Psoas muscle (tissue), 8 donors: ENCODE measurements around the gene LRRC32. TPM values are rescaled to one million over a fixed set of nuclear protein-coding genes. Genes with fewer than 3 reads are reported as not detected.

Experiments
- ATAC-seq, 4 donors: fragments of 200-7000 bp; cut with Tn5 transposase; one replicate each; pipeline ENCODE4 v1.9.1; 2020; ENCODE audit warnings: moderate library complexity in 3 of 4, mild to moderate bottlenecking in 2 of 4
- DNase-seq, 2 donors: peaks; one replicate each; pipeline ENCODE4 v3.0.0-alpha.2; 2020
- H3K27ac ChIP-seq: fragments of 200-600 bp; one replicate; pipeline ENCODE4 v1.8.0; 2022
- H3K27me3 ChIP-seq, 3 donors: fragments of 200-600 bp in 1 of 3; one replicate each; pipeline versions ENCODE4 v1.6.1 to v1.8.0; 2013 to 2022; ENCODE audit warnings: low read length in 2 of 3, mild to moderate bottlenecking in 2 of 3, moderate library complexity in 1 of 3; ENCODE audit not compliant: insufficient read depth in 3 of 3
- H3K36me3 ChIP-seq, 2 donors: fragments of 200-600 bp in 1 of 2; one replicate each; pipeline versions ENCODE4 v1.6.1 to v1.8.0; 2013 to 2022; ENCODE audit warnings: low read depth in 1 of 2, mild to moderate bottlenecking in 1 of 2, moderate library complexity in 1 of 2; ENCODE audit not compliant: insufficient read depth in 1 of 2
- H3K4me1 ChIP-seq: fragments of 200-600 bp; one replicate; pipeline ENCODE4 v1.8.0; 2022
- H3K4me3 ChIP-seq: fragments of 200-600 bp; one replicate; pipeline ENCODE4 v1.8.0; 2022; ENCODE audit warnings: mild to moderate bottlenecking
- H3K9me3 ChIP-seq: fragments of 200-600 bp; one replicate; pipeline ENCODE4 v1.8.0; 2022
- WGBS, 3 donors: extraction: QIAGEN DNeasy Blood & Tissue Kit; methylation state at CpG; one replicate each; pipeline versions ENCODE4 v1.1.6 to v1.1.7; 2013; 5-methylcytosine and 5-hydroxymethylcytosine counted together
- intact Hi-C, 2 donors: fragments of 100-400 bp; cut with DNase I; formaldehyde crosslinking; loops; one replicate each; pipeline versions ENCODE4 v1.11.0 to v1.14.2; 2022
- polyA plus RNA-seq, 3 donors: library from polyadenylated mRNA; stranded (reverse); fragments of 200-250 nt; gene quantifications; one replicate each; pipeline ENCODE4 v1.2.3, GENCODE V29; 2013
- total RNA-seq, 4 donors: library from RNA; stranded (reverse); fragmentation: NEBNext Ultra II Directional in 2 of 4; extraction: Animal tissue kit (Norgen Biotek cat#: 25700) in 2 of 4; gene quantifications; one replicate each; pipeline versions ENCODE4 v1.2.1 to v1.2.4, GENCODE V29; 2021 to 2023
- TF ChIP-seq, protein P1 (sequence below): fragments of 200-600 bp; IDR thresholded peaks from one replicate; pipeline ENCODE4 v1.8.0; 2022; ENCODE audit warnings: antibody characterized with exemption
- donor health status: healthy with polysubstance abuse.
- donor health status: DM: no; HTN: no; CAD: no; lungs with moderate emphysema.
- donor health status: Bipolar disorder and iron deficiency.
- donor health status: healthy.
- donor health status: DM: yes; HTN: yes; CAD: no.
- donor health status: DM: no; HTN: no; CAD: no.
- donor health status: DM: no; HTN: no; CAD: no.
- donor health status: DM: yes; HTN: yes; CAD: no.

Gene LRRC32
- total and polyA plus RNA-seq, 7 donors: 14.7 to 32.9 (median 16.7) TPM

DNA sequence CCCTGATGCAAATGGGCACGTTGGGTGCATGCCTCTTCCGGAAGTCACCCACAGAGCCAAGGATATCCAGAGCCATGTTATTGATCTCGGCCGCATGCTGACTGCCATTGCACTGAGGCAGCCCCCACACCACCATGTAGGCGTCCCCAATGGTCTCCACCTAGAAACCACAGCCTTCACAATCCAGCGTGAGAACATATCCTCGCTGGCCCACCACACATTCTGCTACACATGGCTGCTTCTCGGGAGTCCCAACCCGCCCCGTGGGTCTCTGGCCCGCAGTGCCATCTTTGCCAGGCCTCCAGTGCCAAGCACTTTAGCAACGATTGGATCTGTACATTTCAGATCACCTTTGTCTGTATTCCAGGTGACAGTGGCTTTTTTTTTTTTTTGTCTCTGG lies 26.2 kb upstream of the LRRC32 start:
- no peaks in the 10 kb centered on the region for H3K9me3 ChIP-seq
- H3K4me3 ChIP-seq: no peak overlapping the region
- H3K27me3 ChIP-seq: no peaks in the 10 kb centered on the region
- ATAC-seq (no peak), DNase-seq (no peak)
- no peaks in the 10 kb centered on the region for H3K36me3 ChIP-seq
- H3K4me1 ChIP-seq: no peaks in the 10 kb centered on the region
- no peak overlapping the region for H3K27ac ChIP-seq
- intact Hi-C loops: no loop called here
- 89 to 90% (median 90%) methylated on average over 12 of the region's 12 CpGs for WGBS, 3 donors
- TF ChIP-seq, protein P1, sequence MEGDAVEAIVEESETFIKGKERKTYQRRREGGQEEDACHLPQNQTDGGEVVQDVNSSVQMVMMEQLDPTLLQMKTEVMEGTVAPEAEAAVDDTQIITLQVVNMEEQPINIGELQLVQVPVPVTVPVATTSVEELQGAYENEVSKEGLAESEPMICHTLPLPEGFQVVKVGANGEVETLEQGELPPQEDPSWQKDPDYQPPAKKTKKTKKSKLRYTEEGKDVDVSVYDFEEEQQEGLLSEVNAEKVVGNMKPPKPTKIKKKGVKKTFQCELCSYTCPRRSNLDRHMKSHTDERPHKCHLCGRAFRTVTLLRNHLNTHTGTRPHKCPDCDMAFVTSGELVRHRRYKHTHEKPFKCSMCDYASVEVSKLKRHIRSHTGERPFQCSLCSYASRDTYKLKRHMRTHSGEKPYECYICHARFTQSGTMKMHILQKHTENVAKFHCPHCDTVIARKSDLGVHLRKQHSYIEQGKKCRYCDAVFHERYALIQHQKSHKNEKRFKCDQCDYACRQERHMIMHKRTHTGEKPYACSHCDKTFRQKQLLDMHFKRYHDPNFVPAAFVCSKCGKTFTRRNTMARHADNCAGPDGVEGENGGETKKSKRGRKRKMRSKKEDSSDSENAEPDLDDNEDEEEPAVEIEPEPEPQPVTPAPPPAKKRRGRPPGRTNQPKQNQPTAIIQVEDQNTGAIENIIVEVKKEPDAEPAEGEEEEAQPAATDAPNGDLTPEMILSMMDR: no peak

- ATAC-seq (no peak), DNase-seq (no peak)
- TF ChIP-seq, protein P1: no peak
- WGBS, 3 donors: 81 to 88% (median 82%) methylated on average over 4 to 6 of the region's 6 CpGs
- no peaks in the 10 kb centered on the region for H3K36me3 ChIP-seq
- H3K27me3 ChIP-seq: no peaks in the 10 kb centered on the region
- no peaks in the 10 kb centered on the region for H3K4me1 ChIP-seq
- no peak overlapping the region for H3K4me3 ChIP-seq
- no peaks in the 10 kb centered on the region for H3K9me3 ChIP-seq
- no peak overlapping the region for H3K27ac ChIP-seq
- intact Hi-C loops: no loop called here
Measured at GRCh38 chr11:76695771-76696170, 25.2 kb upstream of the LRRC32 start.

DNA sequence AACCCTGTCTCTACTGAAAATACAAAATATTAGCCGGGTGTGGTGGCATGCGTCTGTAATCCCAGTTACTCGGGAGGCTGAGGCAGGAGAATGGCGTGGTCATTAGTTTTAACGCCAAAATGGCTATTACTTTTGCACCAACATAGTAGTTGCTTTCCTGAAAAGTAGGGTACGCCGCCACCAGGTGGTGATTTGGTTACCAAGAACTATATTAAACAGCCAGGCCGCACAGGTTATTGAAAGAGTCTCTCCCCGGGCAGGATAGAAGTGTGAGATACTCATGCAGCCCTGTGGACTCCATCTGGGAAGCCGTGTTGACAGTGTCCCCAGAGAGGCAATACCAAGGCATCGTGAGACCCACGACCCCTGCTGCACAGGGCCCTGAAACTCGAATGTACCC lies 24.6 kb upstream of the LRRC32 start:
- WGBS, 3 donors: 84 to 86% (median 85%) methylated on average over 13 of the region's 13 CpGs
- intact Hi-C loops: no loop called here
- DNase-seq: no peak

DNA sequence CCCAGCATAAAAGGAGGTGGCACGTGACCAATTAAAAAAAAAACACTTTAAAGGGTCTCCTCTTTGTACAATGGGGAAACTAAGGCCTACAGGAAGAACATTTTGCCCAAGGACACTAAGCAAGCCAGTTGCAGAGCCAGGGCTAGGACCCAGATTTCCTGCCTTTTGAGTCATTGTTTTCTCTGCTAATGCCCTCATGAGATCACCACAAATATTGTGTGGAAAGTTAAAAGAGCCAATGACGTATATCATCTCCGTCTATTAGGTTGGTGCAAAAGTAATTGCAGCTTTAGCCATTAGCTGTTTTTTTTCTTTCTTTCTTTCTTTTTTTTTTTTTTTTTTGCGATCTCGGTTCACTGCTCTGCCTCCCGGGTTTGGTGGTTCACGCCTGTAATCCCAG lies 24.1 kb upstream of the LRRC32 start:
- Histone ChIP-seq H3K27me3 (no peaks in the 10 kb centered on the region), H3K9me3 (no peaks in the 10 kb centered on the region), H3K36me3 (no peaks in the 10 kb centered on the region), H3K4me3 (no peak overlapping the region), H3K27ac (no peak overlapping the region), H3K4me1 (no peaks in the 10 kb centered on the region)
- 69 to 72% (median 70%) methylated on average over 7 of the region's 7 CpGs for WGBS, 3 donors
- intact Hi-C loops: no loop called here
- ATAC-seq (no peak), DNase-seq (no peak)
- TF ChIP-seq, protein P1: no peak

More for the DNA sequence above, 24.6 kb upstream of the LRRC32 start:
- TF ChIP-seq, protein P1: no peak
- no peaks in the 10 kb centered on the region for H3K27me3 ChIP-seq
- no peak for ATAC-seq
- H3K27ac ChIP-seq: no peak overlapping the region
- H3K4me3 ChIP-seq: no peak overlapping the region
- H3K4me1 ChIP-seq: no peaks in the 10 kb centered on the region
- H3K36me3 ChIP-seq: no peaks in the 10 kb centered on the region
- H3K9me3 ChIP-seq: no peaks in the 10 kb centered on the region

DNA sequence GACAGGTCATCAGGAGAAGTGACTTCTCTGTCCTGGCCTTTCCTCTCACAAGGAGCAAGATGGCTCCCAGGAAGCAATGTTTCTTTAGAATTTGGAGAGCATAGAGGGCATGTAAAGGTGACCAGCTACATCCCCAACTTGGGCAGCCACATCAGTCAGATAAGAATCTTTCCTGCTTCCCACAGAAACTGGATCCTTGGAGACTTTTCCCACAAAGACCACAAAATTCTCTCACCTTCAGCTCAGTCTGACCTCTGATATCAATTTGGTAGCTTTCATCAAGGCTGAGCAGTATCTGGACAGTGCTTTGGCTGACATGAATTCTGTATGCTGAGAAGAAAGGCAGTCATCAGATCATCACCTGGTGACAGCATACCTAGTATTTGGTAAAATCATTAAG lies 23.3 kb upstream of the LRRC32 start:
- ATAC-seq: no peak
- TF ChIP-seq, protein P1: no peak
- Histone ChIP-seq H3K27me3 (no peaks in the 10 kb centered on the region), H3K9me3 (no peaks in the 10 kb centered on the region), H3K36me3 (no peaks in the 10 kb centered on the region), H3K27ac (no peak overlapping the region), H3K4me1 (no peaks in the 10 kb centered on the region), H3K4me3 (no peak overlapping the region)
- no peak for DNase-seq
- intact Hi-C loops: no loop called here
